K562 (cell line): ENCODE results near the gene GFAP. TPM values are rescaled to one million over a fixed set of nuclear protein-coding genes. Genes with fewer than 3 reads are reported as not detected.

Experiments
- ATAC-seq: fragments of 200-7000 bp; cut with Tn5 transposase; 3 replicates; pipeline ENCODE4 v1.9.1; 2020; ENCODE audit warnings: moderate library complexity
- BruUV-seq: library from RNA; stranded (reverse); fragments of 400-500 nt; replicated peaks from 2 replicates; lab custom pipeline; 2021; lab: Mats Ljungman, UMichigan
- CTCF ChIA-PET: fragments of 300-600 bp; formaldehyde crosslinking; extraction: SDS; loops from one replicate; lab custom pipeline; 2021; ENCODE audit warnings: low intra/inter-chr PET ratio; lab: Yijun Ruan, JAX
- POLR2A ChIA-PET: fragments of 300-600, 350-650 bp; sonication (Branson Sonifier 250); formaldehyde crosslinking; extraction: SDS; loops from one replicate; lab custom pipeline; 2021; ENCODE audit warnings: antibody characterized with exemption, inconsistent platforms; lab: Yijun Ruan, JAX
- DNase-seq, 4 experiments: peaks; one replicate each; pipeline versions ENCODE4 v3.0.0 to v3.0.0-alpha.2; 2011 to 2018; ENCODE audit warnings: low spot score in 3 of 4, mixed read lengths in 3 of 4; ENCODE audit errors: extremely low read depth in 1 of 4
- FAIRE-seq: peaks from 2 replicates; lab custom pipeline; 2011; peaks lifted over from hg19 to GRCh38; lab: Jason Lieb, UNC
- H2AFZ ChIP-seq: 2 replicates; pipeline ENCODE4 v1.6.0; 2011; ENCODE audit warnings: low read depth, low read length, control low read depth, inconsistent platforms
- H3K27ac ChIP-seq: fragments of 200-600 bp; 3 replicates; pipeline ENCODE4 v1.8.0; 2011; ENCODE audit warnings: low read depth, mild to moderate bottlenecking, control low read depth, inconsistent platforms, low read length, moderate library complexity, mixed read lengths; ENCODE audit errors: extremely low read depth
- H3K27me3 ChIP-seq, 2 experiments: fragments of 300-600 bp in 1 of 2; 2 replicates in 1 of 2; 3 replicates in 1 of 2; pipeline versions ENCODE4 v1.6.0 to v1.8.0; 2011; ENCODE audit warnings: inconsistent platforms in 2 of 2, low read length in 2 of 2, mild to moderate bottlenecking in 1 of 2, mixed read lengths in 1 of 2, moderate library complexity in 1 of 2; ENCODE audit not compliant: control insufficient read depth in 2 of 2, insufficient read depth in 2 of 2
- H3K36me3 ChIP-seq: fragments of 300-600 bp; 3 replicates; pipeline ENCODE4 v1.8.0; 2011; ENCODE audit warnings: mild to moderate bottlenecking, low read length, inconsistent platforms; ENCODE audit not compliant: control insufficient read depth, insufficient read depth
- H3K4me1 ChIP-seq, 2 experiments: fragments of 200-600 bp in 1 of 2; replicated peaks in 1 of 2; 2 replicates in 1 of 2; 3 replicates in 1 of 2; pipeline versions ENCODE4 v1.5.1 to v1.8.0; 2011; ENCODE audit warnings: inconsistent platforms in 2 of 2, low read length in 2 of 2, mild to moderate bottlenecking in 1 of 2, mixed read lengths in 1 of 2, moderate library complexity in 1 of 2; ENCODE audit not compliant: control insufficient read depth in 2 of 2, insufficient read depth in 2 of 2
- H3K4me2 ChIP-seq: 2 replicates; pipeline ENCODE4 v1.6.1; 2011; ENCODE audit warnings: low read length, control low read depth, inconsistent platforms, mixed read lengths; ENCODE audit not compliant: insufficient read depth
- H3K4me3 ChIP-seq: fragments of 200-600 bp; sonication (generic), shearing (Covaris generic); 2 replicates; pipeline ENCODE4 v1.5.1; 2016; ENCODE audit warnings: control low read depth, inconsistent platforms
- H3K79me2 ChIP-seq: fragments of 200-600 bp; 3 replicates; pipeline ENCODE4 v1.8.0; 2011; ENCODE audit warnings: low read length, inconsistent platforms; ENCODE audit not compliant: control insufficient read depth, insufficient read depth
- H3K9ac ChIP-seq, 2 experiments: 2 replicates each; pipeline versions ENCODE4 v1.6.0 to v1.6.1; 2011; ENCODE audit warnings: low read depth in 2 of 2, low read length in 2 of 2, control low read depth in 1 of 2, inconsistent platforms in 1 of 2, mild to moderate bottlenecking in 1 of 2, mixed read lengths in 1 of 2; ENCODE audit not compliant: insufficient read depth in 1 of 2
- H3K9me1 ChIP-seq: one replicate; pipeline ENCODE4 v1.6.0; 2011; ENCODE audit warnings: inconsistent platforms, mild to moderate bottlenecking, low read length, moderate library complexity; ENCODE audit not compliant: control insufficient read depth, insufficient read depth
- H3K9me3 ChIP-seq: replicated peaks from 2 replicates; pipeline ENCODE4 v1.5.1; 2011; ENCODE audit warnings: low read depth, low read length, inconsistent platforms; ENCODE audit not compliant: control insufficient read depth, insufficient read depth
- H4K20me1 ChIP-seq: replicated peaks from 2 replicates; pipeline ENCODE4 v1.6.1; 2011; ENCODE audit warnings: low read length, inconsistent platforms, mixed read lengths; ENCODE audit not compliant: control insufficient read depth, insufficient read depth
- ADNP ChIP-seq: fragments of 200-800 bp; sonication (Bioruptor generic); IDR thresholded peaks from 2 replicates; pipeline ENCODE4 v1.6.1; 2016; ENCODE audit warnings: missing genetic modification characterization, missing compliant biosample characterization
- CEBPB ChIP-seq: fragments of 450-650 bp; IDR thresholded peaks from 2 replicates; pipeline ENCODE4 v1.6.1; 2016; ENCODE audit warnings: missing genetic modification characterization, missing compliant biosample characterization
- ELF1 ChIP-seq: fragments of 200-800 bp; sonication (Bioruptor generic); IDR thresholded peaks from 2 replicates; pipeline ENCODE4 v1.6.1; 2016; ENCODE audit warnings: missing genetic modification characterization, missing compliant biosample characterization
- ELF4 ChIP-seq: fragments of 450-650 bp; formaldehyde crosslinking; IDR thresholded peaks from 2 replicates; pipeline ENCODE4 v1.4.0; 2022; ENCODE audit warnings: missing genetic modification characterization
- FOXP1 ChIP-seq: sonication (generic); formaldehyde crosslinking; IDR thresholded peaks from 2 replicates; pipeline ENCODE4 v1.8.0; 2022; ENCODE audit warnings: mild to moderate bottlenecking, missing genetic modification reagents
- HINFP ChIP-seq: fragments of 450-650 bp; conservative IDR thresholded peaks from 2 replicates; pipeline ENCODE4 v1.6.1; 2016; ENCODE audit warnings: missing genetic modification characterization, low read depth, mild to moderate bottlenecking, control low read depth, missing compliant biosample characterization
- NR2C1 ChIP-seq, 2 experiments: fragments of 450-650 bp; IDR thresholded peaks; 2 replicates each; pipeline ENCODE4 v1.6.1; 2017; ENCODE audit warnings: mild to moderate bottlenecking in 2 of 2, antibody characterized with exemption in 1 of 2, inconsistent platforms in 1 of 2, missing compliant biosample characterization in 1 of 2, missing genetic modification characterization in 1 of 2
- NR2C2 ChIP-seq, 2 experiments: fragments of 200-800 bp in 1 of 2; sonication (Bioruptor generic) in 1 of 2; sonication (generic) in 1 of 2; formaldehyde crosslinking in 1 of 2; IDR thresholded peaks; 2 replicates each; pipeline versions ENCODE4 v1.6.1 to v1.8.0; 2016 to 2022; ENCODE audit warnings: mild to moderate bottlenecking in 1 of 2, missing compliant biosample characterization in 1 of 2, missing genetic modification characterization in 1 of 2, missing genetic modification reagents in 1 of 2
- SAFB2 ChIP-seq: fragments of 200-400 bp; formaldehyde crosslinking; IDR thresholded peaks from 2 replicates; pipeline ENCODE4 v1.6.1; 2018; ENCODE audit warnings: borderline replicate concordance, low read length, low read depth, moderate library complexity; ENCODE audit not compliant: severe bottlenecking
- SNIP1 ChIP-seq: fragments of 450-650 bp; IDR thresholded peaks from 2 replicates; pipeline ENCODE4 v1.7.1; 2017; ENCODE audit warnings: low read depth, mild to moderate bottlenecking
- SREBF2 ChIP-seq: sonication (generic); formaldehyde crosslinking; IDR thresholded peaks from 2 replicates; pipeline ENCODE4 v1.4.0; 2020; ENCODE audit warnings: mild to moderate bottlenecking, missing genetic modification reagents
- TRIM28 ChIP-seq: fragments of 450-650 bp; IDR thresholded peaks from 2 replicates; pipeline ENCODE4 v1.6.1; 2017
- ZNF124 ChIP-seq: sonication (generic); formaldehyde crosslinking; IDR thresholded peaks from 2 replicates; pipeline ENCODE4 v1.8.1; 2022; ENCODE audit warnings: missing genetic modification reagents
- ZNF384 ChIP-seq: IDR thresholded peaks from 2 replicates; pipeline ENCODE4 v1.6.1; 2012; ENCODE audit warnings: low read depth, low read length, improper control_type of control experiment
- ZNF445 ChIP-seq: fragments of 250-450 bp; sonication (Bioruptor Pico); IDR thresholded peaks from 2 replicates; pipeline ENCODE4 v1.4.0; 2020; ENCODE audit warnings: low read depth, mild to moderate bottlenecking, moderate library complexity
- ZNF507 ChIP-seq: conservative IDR thresholded peaks from 2 replicates; pipeline ENCODE4 v1.6.1; 2017; ENCODE audit warnings: missing genetic modification characterization, missing compliant biosample characterization
- WGBS: fragments of 100-300 bp; shearing (Covaris generic); methylation state at CpG from one replicate; pipeline ENCODE4 v1.1.6; 2016; ENCODE audit warnings: low coverage, mixed read lengths; ENCODE audit not compliant: insufficient coverage; ENCODE audit errors: missing lambda C conversion rate; 5-methylcytosine and 5-hydroxymethylcytosine counted together
- in situ Hi-C: fragments of 300-500 bp; cut with MboI; formaldehyde crosslinking; loops from 4 replicates; pipeline ENCODE4 v1.15.0; 2018; ENCODE audit warnings: inconsistent platforms, mixed read lengths
- intact Hi-C: fragments of 100-400 bp; cut with micrococcal nuclease; formaldehyde crosslinking; loops from 2 replicates; pipeline ENCODE4 v1.14.2; 2022
- polyA plus RNA-seq, 8 experiments: library from polyadenylated mRNA; depleted of rRNA in 4 of 8; stranded (reverse) in 5 of 8; unstranded in 3 of 8; fragments of >200 nt; fragmentation: Nextera tagmentation in 2 of 8; fragmentation: Illumina TruSeq in 1 of 8; extraction: Ambion mirVana in 2 of 8; extraction: Trizol in 1 of 8; gene quantifications; 2 replicates each; pipeline versions ENCODE4 v1.2.1 to v1.2.3, GENCODE V29; 2011 to 2014; ENCODE audit warnings: inconsistent platforms in 1 of 8, missing spikeins in 1 of 8
- total RNA-seq, 7 experiments: library from RNA; depleted of rRNA in 6 of 7; stranded (reverse); fragments of >200 nt in 6 of 7; fragmentation: Illumina TruSeq in 2 of 7; extraction: Trizol in 2 of 7; gene quantifications; 2 replicates each; pipeline versions ENCODE4 v1.2.1 to v1.2.3, GENCODE V29; 2011 to 2021; ENCODE audit warnings: low replicate concordance in 1 of 7
- TF ChIP-seq, protein P1 (sequence below): sonication (generic); formaldehyde crosslinking; IDR thresholded peaks from 2 replicates; pipeline ENCODE4 v1.8.0; 2022; ENCODE audit warnings: missing genetic modification reagents, mild to moderate bottlenecking, borderline replicate concordance

The GFAP gene
- total and polyA plus RNA-seq, 9 of the 15 experiments (the other 6 are each of a cell fraction or from before 2014, with no cell fraction given), result 0.07 to 1.4 (median 0.60) TPM; not detected in 1

GRCh38 chr17:44915862-44916780 is 821 bp upstream of the GFAP start:
- no peak overlapping the region for H3K4me3 ChIP-seq
- WGBS, result 21% methylated on average over 9 of the region's 11 CpGs
- H3K4me2 ChIP-seq, result no peak overlapping the region
- no TSS peak for BruUV-seq
- H3K9me1 ChIP-seq, result no peaks in the 10 kb centered on the region
- no peak overlapping the region for H3K27ac ChIP-seq
- DNase-seq (no peak), FAIRE-seq (no peak), ATAC-seq (no peak)
- in situ Hi-C loops (loop anchor here (5.0 kb wide), 1 partner anchor 101 kb away; no protein-coding TSS in a partner anchor), intact Hi-C loops (no loop called here)
- H4K20me1 ChIP-seq, result 0 out of 2 replicates have a peak, but pooled peaks cover 6% of the 10 kb centered on the region
- no peaks in the 10 kb centered on the region for H3K9me3 ChIP-seq
- no peak overlapping the region for H2AFZ ChIP-seq
- H3K79me2 ChIP-seq, result no peaks in the 10 kb centered on the region
- ChIA-PET POLR2A (interaction anchor here (0.6 to 1.0 kb wide), 2 partner anchors 15 to 235 kb away, joined by 3 to 4 read pairs; no protein-coding TSS in a partner anchor), CTCF (no interaction called here)
- no peaks in the 10 kb centered on the region for H3K36me3 ChIP-seq
- peaks cover 7 to 27% of the 10 kb centered on the region in 2 experiments; a peak in 4 of 5 replicates for H3K4me1 ChIP-seq
- H3K9ac ChIP-seq, result no peak overlapping the region
- TF ChIP-seq ZNF507 (tag) (no peak), CEBPB (tag) (peak; percentile 36; the same call in 1 of the 2 replicates), SREBF2 (CRISPR knock-in tag) (no peak), ZNF445 (CRISPR knock-in tag) (no peak), ZNF124 (CRISPR knock-in tag) (no peak), ADNP (tag) (no peak), FOXP1 (CRISPR knock-in tag) (no peak), NR2C2 (CRISPR knock-in tag; IDR thresholded peaks at IDR 0.05) (no peak), NR2C2 (tag; IDR thresholded peaks at IDR 0.05) (peak; percentile 56), HINFP (tag) (no peak), TRIM28 (no peak), NR2C1 (IDR thresholded peaks at IDR 0.05) (no peak), NR2C1 (tag; IDR thresholded peaks at IDR 0.05) (peak; percentile 65), ELF1 (tag) (no peak), SNIP1 (no peak), SAFB2 (no peak), ZNF384 (no peak), ELF4 (no peak)
- TF ChIP-seq, protein P1, sequence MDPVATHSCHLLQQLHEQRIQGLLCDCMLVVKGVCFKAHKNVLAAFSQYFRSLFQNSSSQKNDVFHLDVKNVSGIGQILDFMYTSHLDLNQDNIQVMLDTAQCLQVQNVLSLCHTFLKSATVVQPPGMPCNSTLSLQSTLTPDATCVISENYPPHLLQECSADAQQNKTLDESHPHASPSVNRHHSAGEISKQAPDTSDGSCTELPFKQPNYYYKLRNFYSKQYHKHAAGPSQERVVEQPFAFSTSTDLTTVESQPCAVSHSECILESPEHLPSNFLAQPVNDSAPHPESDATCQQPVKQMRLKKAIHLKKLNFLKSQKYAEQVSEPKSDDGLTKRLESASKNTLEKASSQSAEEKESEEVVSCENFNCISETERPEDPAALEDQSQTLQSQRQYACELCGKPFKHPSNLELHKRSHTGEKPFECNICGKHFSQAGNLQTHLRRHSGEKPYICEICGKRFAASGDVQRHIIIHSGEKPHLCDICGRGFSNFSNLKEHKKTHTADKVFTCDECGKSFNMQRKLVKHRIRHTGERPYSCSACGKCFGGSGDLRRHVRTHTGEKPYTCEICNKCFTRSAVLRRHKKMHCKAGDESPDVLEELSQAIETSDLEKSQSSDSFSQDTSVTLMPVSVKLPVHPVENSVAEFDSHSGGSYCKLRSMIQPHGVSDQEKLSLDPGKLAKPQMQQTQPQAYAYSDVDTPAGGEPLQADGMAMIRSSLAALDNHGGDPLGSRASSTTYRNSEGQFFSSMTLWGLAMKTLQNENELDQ, result no peak
- peaks cover 2 to 18% of the 10 kb centered on the region in 2 experiments; a peak in 2 of 5 replicates for H3K27me3 ChIP-seq
